GM12872 (cell line): ENCODE data around the gene PARVB.

Experiments used
- TF ChIP-seq, protein P1 (sequence below): IDR thresholded peaks from 3 replicates; pipeline ENCODE4 v1.5.1; 2011; ENCODE audit warnings: low read depth, mild to moderate bottlenecking, low read length, moderate library complexity; ENCODE audit not compliant: insufficient read depth

The PARVB gene

DNA sequence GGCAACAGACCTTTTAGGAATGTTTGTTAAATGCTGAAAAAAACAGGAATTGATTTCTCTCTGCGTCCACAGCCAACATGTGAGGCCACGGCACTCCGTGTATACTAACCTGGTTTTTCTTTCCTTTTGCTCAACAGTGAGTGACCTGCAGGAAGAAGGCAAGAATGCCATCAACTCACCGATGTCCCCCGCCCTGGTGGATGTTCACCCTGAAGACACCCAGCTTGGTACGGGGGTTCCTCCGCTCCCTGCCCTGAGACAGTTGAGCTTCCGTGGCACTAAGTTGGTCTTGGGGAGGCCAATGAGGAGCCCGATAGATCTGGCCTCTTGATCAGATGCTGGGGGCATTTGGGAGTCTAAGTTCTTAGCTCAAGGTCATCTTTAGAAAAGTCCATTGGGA lies 69.7 kb downstream of the PARVB start:
- TF ChIP-seq, protein P1, sequence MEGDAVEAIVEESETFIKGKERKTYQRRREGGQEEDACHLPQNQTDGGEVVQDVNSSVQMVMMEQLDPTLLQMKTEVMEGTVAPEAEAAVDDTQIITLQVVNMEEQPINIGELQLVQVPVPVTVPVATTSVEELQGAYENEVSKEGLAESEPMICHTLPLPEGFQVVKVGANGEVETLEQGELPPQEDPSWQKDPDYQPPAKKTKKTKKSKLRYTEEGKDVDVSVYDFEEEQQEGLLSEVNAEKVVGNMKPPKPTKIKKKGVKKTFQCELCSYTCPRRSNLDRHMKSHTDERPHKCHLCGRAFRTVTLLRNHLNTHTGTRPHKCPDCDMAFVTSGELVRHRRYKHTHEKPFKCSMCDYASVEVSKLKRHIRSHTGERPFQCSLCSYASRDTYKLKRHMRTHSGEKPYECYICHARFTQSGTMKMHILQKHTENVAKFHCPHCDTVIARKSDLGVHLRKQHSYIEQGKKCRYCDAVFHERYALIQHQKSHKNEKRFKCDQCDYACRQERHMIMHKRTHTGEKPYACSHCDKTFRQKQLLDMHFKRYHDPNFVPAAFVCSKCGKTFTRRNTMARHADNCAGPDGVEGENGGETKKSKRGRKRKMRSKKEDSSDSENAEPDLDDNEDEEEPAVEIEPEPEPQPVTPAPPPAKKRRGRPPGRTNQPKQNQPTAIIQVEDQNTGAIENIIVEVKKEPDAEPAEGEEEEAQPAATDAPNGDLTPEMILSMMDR = no peak

DNA sequence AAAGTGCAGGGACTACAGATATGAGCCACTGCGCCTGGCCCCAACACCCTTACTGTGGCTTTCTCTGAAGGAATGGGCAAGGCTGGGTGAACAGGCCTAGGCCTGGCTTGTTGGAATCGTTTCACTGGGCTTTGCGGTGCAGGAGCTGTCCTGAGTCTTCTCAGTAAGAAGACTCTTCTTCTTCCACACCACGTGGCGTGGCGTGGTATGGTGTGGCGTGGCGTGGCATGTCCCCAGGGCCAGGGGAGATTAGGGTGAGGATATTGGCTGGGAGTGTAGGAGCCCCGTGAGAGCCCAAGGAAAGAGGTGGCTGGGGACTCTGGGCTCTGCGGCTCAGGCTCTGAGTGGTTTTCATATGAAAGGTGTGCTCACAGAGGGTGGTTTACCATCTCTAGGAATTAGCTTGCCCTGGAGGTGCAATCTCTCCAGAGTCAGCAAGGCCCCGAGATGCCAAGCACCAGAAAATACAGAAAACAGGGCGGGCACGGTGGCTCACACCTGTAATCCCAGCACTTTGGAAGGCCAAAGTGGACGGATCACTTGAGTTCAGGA lies 70.7 kb downstream of the PARVB start:
- TF ChIP-seq, protein P1 = no peak

DNA sequence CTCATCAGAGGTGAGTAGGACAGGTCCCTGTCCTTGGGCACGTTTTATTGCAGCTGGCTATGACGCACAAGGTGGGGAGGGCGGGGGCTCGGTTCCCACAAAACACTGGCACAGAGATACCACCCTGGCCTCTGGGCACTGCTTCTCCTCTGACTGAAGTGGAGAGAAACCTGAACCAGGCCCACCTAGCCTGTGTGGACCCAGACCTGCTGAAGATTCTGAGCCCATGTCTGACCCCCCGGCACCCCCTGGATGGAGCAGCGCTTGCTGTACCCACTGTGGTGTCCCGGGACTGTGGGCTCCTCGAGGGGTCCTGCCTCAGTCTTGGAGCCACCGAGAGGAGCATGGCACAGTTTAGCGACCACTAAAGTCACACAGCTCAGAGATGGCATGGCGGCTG lies 72.6 kb downstream of the PARVB start:
- TF ChIP-seq, protein P1 = no peak

DNA sequence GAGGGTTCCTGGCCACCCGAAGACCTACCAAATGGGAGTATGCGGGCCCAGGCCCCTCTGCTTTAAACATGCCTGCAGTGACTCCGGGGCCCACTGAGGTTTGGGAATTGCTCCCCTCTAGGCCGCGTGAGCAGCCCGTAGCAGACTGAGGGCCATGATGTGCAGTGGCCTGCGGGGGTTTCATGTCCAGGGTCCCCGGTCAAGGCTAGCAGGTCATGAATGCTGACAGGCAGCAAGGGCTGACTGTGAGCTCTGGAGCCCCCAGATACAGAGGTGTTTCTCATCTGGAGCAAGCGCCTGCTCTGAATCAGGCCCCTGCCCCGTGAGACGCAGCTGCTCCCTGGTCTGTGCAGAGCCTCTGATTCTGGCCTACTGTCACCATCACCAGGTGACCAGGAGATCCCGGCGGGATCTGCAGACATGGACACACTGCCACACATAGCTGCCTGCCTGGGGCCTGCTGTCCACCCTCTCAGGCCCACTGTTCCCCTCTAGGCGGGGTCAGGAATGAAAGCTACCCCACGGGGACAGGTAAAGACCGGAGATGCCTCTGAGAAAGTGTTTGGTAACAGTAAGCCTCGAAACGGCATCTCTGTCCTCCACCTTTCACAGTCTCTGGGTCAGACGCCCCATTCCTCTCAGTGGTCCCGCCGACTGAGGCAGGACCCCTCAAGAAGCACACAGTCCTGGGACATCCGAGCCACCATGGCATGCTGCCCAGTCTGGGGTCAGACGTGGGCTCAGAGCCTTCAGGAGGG lies 73.3 kb downstream of the PARVB start:
- TF ChIP-seq, protein P1 = no peak

DNA sequence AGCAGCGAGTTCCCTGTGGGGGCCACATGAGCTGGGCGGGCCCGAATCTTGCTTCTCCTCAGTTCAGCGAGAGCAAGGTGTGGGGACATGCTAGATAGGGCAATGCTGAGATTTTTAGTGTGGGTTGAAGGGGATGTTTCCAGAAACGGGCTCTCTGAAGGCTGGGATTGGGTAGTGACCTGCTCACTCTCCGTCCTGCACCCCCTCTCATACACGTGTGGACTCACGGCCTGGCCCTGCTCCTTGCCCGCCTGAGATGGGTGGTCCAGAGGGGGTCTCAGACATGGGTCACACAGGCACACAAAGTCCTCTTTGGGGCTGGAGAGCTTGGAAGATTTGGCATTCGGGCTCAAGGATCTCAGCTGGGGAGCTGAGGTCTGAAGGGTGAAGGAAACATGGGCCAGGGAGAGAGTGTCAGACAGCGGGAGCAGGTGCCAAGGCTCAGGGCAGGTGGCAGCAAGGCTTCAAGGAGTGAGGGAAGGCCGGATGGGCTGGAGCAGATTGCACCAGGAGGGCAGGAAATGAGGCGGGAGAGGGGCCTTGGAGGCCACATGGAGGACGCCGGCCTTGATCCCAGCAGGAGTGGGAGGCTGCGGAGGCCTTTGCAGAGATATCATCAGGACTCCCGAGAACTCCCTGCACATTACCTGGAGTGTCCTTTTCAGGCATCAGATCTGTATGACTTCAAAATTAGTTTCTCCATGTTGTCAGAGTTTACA lies 74.1 kb downstream of the PARVB start:
- TF ChIP-seq, protein P1 = no peak

DNA sequence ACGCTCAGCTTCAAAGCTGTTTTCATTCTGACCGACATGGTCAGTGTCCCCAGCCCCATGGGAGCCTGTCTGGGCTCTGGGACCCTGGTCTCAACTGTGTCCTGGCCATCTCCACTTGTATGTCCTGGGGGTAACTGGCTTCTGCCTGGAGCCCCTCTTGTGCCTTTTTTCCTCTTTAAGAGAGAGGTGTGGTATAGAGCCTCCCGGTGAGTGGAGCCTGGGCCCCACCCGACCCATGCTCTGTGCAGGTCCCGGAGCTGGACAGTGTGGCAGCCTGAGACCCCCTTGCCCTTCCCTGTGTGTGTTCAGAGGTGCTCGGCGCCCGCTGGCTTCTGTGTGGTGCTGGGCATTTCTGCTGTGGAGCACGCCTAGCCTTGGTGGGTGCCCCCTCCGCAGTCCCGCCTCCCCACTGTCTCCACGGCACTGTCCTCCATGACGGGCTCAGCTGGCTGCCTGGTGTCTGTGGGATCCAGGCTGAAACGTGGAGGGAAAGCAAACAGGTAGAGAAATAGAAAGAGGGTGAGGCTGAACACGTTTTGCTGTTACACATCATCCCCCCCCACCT lies 74.9 kb downstream of the PARVB start:
- TF ChIP-seq, protein P1 = no peak

DNA sequence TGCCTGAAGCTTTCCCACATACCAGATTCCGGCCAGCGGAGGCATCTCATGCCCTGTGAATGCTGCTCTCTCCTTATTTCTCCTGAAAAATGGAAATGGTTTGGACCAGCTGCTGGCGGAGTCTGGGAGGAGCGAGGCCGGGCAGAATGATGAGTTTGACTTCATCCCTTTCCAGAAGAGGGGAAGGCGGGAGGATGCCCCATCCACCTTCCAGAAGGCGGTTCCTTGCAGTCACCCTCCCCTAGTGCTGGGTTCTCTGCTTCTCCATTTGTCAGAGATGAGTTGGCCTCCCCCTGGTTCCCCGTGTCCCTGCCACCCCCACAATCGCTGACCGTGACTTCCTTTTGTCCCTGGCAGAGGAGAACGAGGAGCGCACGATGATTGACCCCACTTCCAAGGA lies 75.6 kb downstream of the PARVB start:
- TF ChIP-seq, protein P1 = no peak
